GM12874 (cell line): Measurements from ENCODE around the gene DYRK1A.

Source experiments
- CTCF ChIP-seq: IDR thresholded peaks from 2 replicates; pipeline ENCODE4 v1.5.1; 2011; ENCODE audit warnings: low read depth, mild to moderate bottlenecking, control low read depth, low read length, moderate library complexity; ENCODE audit not compliant: insufficient read depth

Gene DYRK1A

GRCh38 chr21:37490084-37490483, 123.5 kb downstream of the DYRK1A start:
- no peak for TF ChIP-seq CTCF

DNA sequence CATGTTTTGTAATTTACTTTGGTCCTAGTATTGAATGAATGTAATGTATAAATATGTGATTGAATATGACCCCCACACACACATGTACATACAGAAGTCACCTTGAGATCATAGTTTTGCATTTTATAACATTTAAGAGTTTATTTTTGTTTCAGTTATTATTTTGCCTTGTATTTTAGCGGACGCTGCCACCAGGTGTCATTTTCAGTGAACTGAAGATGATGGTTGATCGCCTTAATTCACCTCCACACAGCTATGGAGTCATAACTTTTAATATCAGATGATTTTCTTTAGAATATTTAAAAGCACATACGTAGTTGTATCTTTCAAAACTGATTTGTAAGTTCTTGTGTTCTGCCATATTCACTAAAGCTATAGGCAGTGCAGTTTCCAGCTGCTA, 130.4 kb downstream of the DYRK1A start:
- 0 out of 2 replicates have a peak, but pooled peaks have one; percentile 2 for TF ChIP-seq CTCF

GRCh38 chr21:37498664-37499063, 132.1 kb downstream of the DYRK1A start:
- TF ChIP-seq CTCF = no peak

DNA sequence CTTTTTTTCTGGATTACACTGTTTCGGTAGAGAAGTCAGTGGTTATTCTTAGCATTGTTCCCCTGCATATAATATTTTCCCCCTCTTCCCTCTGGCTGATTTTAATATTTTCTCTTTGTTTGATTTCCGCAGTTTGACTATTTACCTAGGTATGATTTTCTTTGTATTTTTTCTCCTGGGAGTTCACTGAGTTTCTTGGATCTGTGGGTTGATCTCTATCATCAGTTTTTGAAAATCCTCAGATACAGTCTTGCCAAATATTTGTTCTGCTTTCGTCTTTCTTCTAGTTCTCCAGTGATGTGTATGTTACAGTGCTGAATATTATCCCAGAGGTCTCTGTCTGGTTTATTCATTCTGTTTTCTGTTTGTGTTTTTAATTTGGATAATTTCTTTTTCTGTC, 136.4 kb downstream of the DYRK1A start:
- TF ChIP-seq CTCF = no peak

DNA sequence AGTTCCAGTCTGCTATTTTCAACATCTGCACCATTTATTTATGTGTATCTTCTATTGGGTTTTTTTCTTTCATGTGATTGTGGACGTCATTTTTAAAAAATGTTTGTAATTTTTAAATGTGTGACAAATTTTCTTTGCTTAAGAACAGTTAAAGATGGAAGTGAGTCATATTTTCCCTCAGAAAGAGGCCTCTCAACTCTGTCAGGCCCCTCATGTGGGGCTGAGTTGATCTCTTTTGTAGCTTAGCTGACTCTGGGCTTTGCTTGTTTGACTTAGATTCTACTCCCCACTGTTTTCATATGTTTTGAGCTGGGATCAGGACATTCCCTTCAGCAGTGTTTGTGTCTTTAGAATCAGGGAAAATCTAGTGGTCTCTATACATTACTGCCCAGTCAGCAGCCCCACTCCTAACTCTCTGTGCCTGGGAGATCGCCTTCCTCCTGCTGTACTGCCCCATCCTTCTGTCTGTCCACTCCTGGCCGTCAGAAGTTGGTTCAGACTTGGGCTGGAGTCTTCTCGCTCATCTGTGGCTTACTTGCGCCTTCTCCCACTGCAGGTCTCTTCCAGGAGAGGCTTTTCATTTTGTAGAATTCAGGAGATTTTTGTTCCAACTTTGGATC, 137.4 kb downstream of the DYRK1A start:
- TF ChIP-seq CTCF = no peak

- no peak for TF ChIP-seq CTCF
Observed at GRCh38 chr21:37505963-37506362, 139.4 kb downstream of the DYRK1A start.

DNA sequence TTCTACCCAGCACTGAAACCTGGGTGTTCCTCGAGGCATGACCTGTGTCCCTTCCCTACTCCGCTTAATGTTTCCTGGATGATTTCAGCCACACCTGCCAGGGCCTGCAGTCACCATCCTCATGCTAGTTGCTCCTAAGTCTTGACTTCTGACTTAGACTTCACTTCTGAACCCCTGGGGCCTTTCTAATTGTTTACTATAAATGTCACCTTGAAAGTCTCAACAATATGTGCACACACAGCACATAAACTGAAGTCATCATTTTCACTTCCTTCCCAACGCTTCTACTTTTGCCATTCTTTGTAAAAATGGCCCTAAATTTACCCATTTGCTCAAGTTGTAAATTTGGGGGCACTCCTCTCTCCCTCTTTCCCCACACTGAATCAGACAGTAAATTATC, 141.1 kb downstream of the DYRK1A start:
- TF ChIP-seq CTCF = no peak
